ENCODE results near the gene TMEM132D.

GRCh38 chr12:129614221-129614885 is 289.5 kb downstream of the TMEM132D start:
- TF ChIP-seq EZH2phosphoT487 (conservative IDR thresholded peaks at IDR 0.05; ENCODE audit: low read length) = no peak
- no peak for TF ChIP-seq CTCF (IDR thresholded peaks at IDR 0.05; ENCODE audit: insufficient read depth, low read length, poor library complexity, severe bottlenecking)

Measured in SU-DHL-6 (cell line).